Heart right ventricle (tissue), 16 donors: ENCODE results near the gene AIPL1. TPM values are rescaled to one million over a fixed set of nuclear protein-coding genes. Genes with fewer than 3 reads are reported as not detected.
"Not testable (repeated sequence)": the region's sequence is repeated elsewhere in the genome, so short reads cannot be mapped to it uniquely, and the experiment has no call there.

ENCODE experiments used
- ATAC-seq, 8 donors: fragments of 200-7000 bp; cut with Tn5 transposase; one replicate each; pipeline ENCODE4 v1.9.1; 2020; ENCODE audit warnings: mild to moderate bottlenecking in 8 of 8, moderate library complexity in 8 of 8, moderate number of reproducible peaks in 1 of 8
- DNase-seq, 2 donors: peaks; one replicate each; pipeline ENCODE4 v3.0.0-alpha.2; 2020
- H3K27ac ChIP-seq, 10 donors: fragments of 200-600 bp; sonication (generic) in 2 of 10; one replicate each; pipeline versions ENCODE4 v1.5.0 to v1.8.0; 2020 to 2022; ENCODE audit warnings: mild to moderate bottlenecking in 3 of 10
- H3K27me3 ChIP-seq, 7 donors: fragments of 200-600 bp; one replicate each; pipeline ENCODE4 v1.8.0; 2021 to 2022; ENCODE audit warnings: mild to moderate bottlenecking in 2 of 7
- H3K36me3 ChIP-seq, 9 donors: fragments of 200-600 bp; sonication (generic) in 1 of 9; one replicate each; pipeline versions ENCODE4 v1.5.0 to v1.8.0; 2020 to 2022; ENCODE audit warnings: mild to moderate bottlenecking in 2 of 9
- H3K4me1 ChIP-seq, 9 donors: fragments of 200-600 bp; sonication (generic) in 1 of 9; one replicate each; pipeline versions ENCODE4 v1.5.0 to v1.8.0; 2020 to 2022; ENCODE audit warnings: mild to moderate bottlenecking in 4 of 9
- H3K4me3 ChIP-seq, 10 donors: fragments of 200-600 bp; sonication (generic) in 2 of 10; one replicate each; pipeline versions ENCODE4 v1.5.0 to v1.8.0; 2020 to 2022; ENCODE audit warnings: mild to moderate bottlenecking in 7 of 10, moderate library complexity in 2 of 10
- H3K9me3 ChIP-seq, 11 donors: fragments of 200-600 bp in 10 of 11; sonication (generic) in 2 of 11; one replicate each; pipeline versions ENCODE4 v1.5.0 to v1.8.0; 2013 to 2022; ENCODE audit warnings: mild to moderate bottlenecking in 2 of 11, control low read depth in 1 of 11, moderate library complexity in 1 of 11
- CTCF ChIP-seq, 9 donors: fragments of 200-600 bp; sonication (generic) in 2 of 9; IDR thresholded peaks; one replicate each; pipeline versions ENCODE4 v1.5.0 to v1.8.0; 2021 to 2022; ENCODE audit warnings: antibody characterized with exemption in 9 of 9, mild to moderate bottlenecking in 5 of 9, moderate library complexity in 1 of 9
- WGBS, 2 donors: extraction: QIAGEN DNeasy Blood & Tissue Kit; methylation state at CpG; one replicate each; pipeline ENCODE4 v1.1.7; 2013; ENCODE audit warnings: inconsistent platforms in 1 of 2; 5-methylcytosine and 5-hydroxymethylcytosine counted together
- intact Hi-C, 10 donors: fragments of 100-400 bp; cut with DNase I; formaldehyde crosslinking; loops; one replicate each; pipeline versions ENCODE4 v1.11.1 to v1.14.2; 2022
- long read RNA-seq, 3 donors: library from polyadenylated mRNA; unstranded; transcript quantifications; one replicate each; pipeline ENCODE4 v2.0.0, GENCODE V29; 2020 to 2021
- polyA plus RNA-seq, 2 donors: library from polyadenylated mRNA; stranded (reverse); fragments of 200-250 nt; gene quantifications; one replicate each; pipeline ENCODE4 v1.2.3, GENCODE V29; 2013
- total RNA-seq, 10 donors: library from RNA; stranded (reverse); fragmentation: NEBNext Ultra II Directional in 3 of 10; extraction: Animal tissue kit (Norgen Biotek cat#: 25700) in 3 of 10; gene quantifications; one replicate each; pipeline versions ENCODE4 v1.2.1 to v1.2.4, GENCODE V29; 2021 to 2023
- donor health status: Arrhythmogenic right ventricular cardiomyopathy.
- donor health status: ischemic (EF 13 %, LVEDD 7.1; RV severe dilation, severe dysfunction).
- donor health status: healthy with polysubstance abuse.
- donor health status: DM: no; HTN: yes; CAD: no.
- donor health status: DM: no; HTN: no; CAD: no.
- donor health status: ischemic (EF 25% LVEDD 6.9; RV normal size, moderate dysfunction).
- donor health status: ischemic (EF 25% LVEDD 5.7; RV mildly dilated, moderate dysfunction).
- donor health status: healthy.
- donor health status: DM: yes; HTN: yes; CAD: no.
- donor health status: Ischemic cardiomyopathy.
- donor health status: ischemic (EF 35%, LVEDD 5.7; RV mildly dilated, moderate dysfunction).
- donor health status: nonischemic (EF 11% LVEDD 7.7; RV severe dilation, severe dysfunction).
- donor health status: DM: yes; HTN: yes; CAD: no.
- donor health status: PGD.
- donor health status: ischemic (EF 29% LVEDD 5.4; RV normal size, mild dysfunction).
- donor health status: nonischemic (EF 23%, LVEDD 6.1; RV moderate dilation, normal function).

Gene AIPL1
- not detected for total RNA-seq
- polyA plus RNA-seq, result under 1 TPM in 1 of 2 donors, not detected in 1; 0.01 TPM
- long read RNA-seq, donor 1, result 0 reads
- long read RNA-seq, donor 2, result 0 reads
- long read RNA-seq, donor 3, result 0 reads

GRCh38 chr17:6435051-6435450 is at the start of gene AIPL1:
Gene AIPL1, minus strand, starts transcription at chr17:6435121. Its CDS starts 17 bp downstream, at chr17:6435104.
- intact Hi-C loops, result loop anchor here in 3 of 10 donors (5.0 to 10.0 kb wide), 2 partner anchors 848 to 1190 kb away; no protein-coding TSS in a partner anchor
- H3K27ac ChIP-seq, result no peak within 1 kb of the TSS
- ATAC-seq (no peak), DNase-seq (no peak)
- WGBS, 2 donors, result 65 to 71% methylated on average over 16 of the region's 16 CpGs
- no peaks in the 10 kb centered on the region for H3K4me1 ChIP-seq
- no peak for TF ChIP-seq CTCF (IDR thresholded peaks at IDR 0.05)
- H3K27me3 ChIP-seq, result peaks cover 0 to 55% (median 34%) of the 10 kb centered on the region in 7 donors
- H3K9me3 ChIP-seq, result peaks cover 0 to 11% (median 0%) of the 10 kb centered on the region in 11 donors
- no peaks in the 10 kb centered on the region for H3K36me3 ChIP-seq
- H3K4me3 ChIP-seq, result no peak within 1 kb of the TSS

GRCh38 chr17:6483507-6483906 is 48.6 kb upstream of the AIPL1 start:
- H3K27ac ChIP-seq, result no peak overlapping the region
- H3K36me3 ChIP-seq, result no peaks in the 10 kb centered on the region
- no peak for TF ChIP-seq CTCF (IDR thresholded peaks at IDR 0.05)
- ATAC-seq, result no peak
- H3K4me3 ChIP-seq, result no peak overlapping the region
- H3K4me1 ChIP-seq, result peaks cover 0 to 9% (median 0%) of the 10 kb centered on the region in 9 donors
- no peak for DNase-seq
- H3K9me3 ChIP-seq, result no peaks in the 10 kb centered on the region
- 86% methylated on average over 16 of the region's 16 CpGs for WGBS, 2 donors
- intact Hi-C loops, result no loop called here
- peaks cover 0 to 31% (median 8%) of the 10 kb centered on the region in 7 donors for H3K27me3 ChIP-seq

GRCh38 chr17:6482796-6483195 is 47.9 kb upstream of the AIPL1 start:
- H3K4me1 ChIP-seq, H3K27ac ChIP-seq, H3K36me3 ChIP-seq, DNase-seq, ATAC-seq, H3K9me3 ChIP-seq, H3K4me3 ChIP-seq, intact Hi-C loops: not testable (repeated sequence)
- 68 to 75% methylated on average over 10 of the region's 10 CpGs for WGBS, 2 donors
- peaks cover 0 to 24% (median 8%) of the 10 kb centered on the region in 7 donors for H3K27me3 ChIP-seq

GRCh38 chr17:6482105-6482455 is 47.2 kb upstream of the AIPL1 start:
- intact Hi-C loops, result no loop called here
- Histone ChIP-seq H3K9me3 (no peaks in the 10 kb centered on the region), H3K36me3 (no peaks in the 10 kb centered on the region), H3K27me3 (peaks cover 0 to 21% (median 8%) of the 10 kb centered on the region in 7 donors), H3K27ac (no peak overlapping the region), H3K4me3 (no peak overlapping the region), H3K4me1 (peaks cover 0 to under 1% (median 0%) of the 10 kb centered on the region in 9 donors)
- no peak for DNase-seq
- TF ChIP-seq CTCF (IDR thresholded peaks at IDR 0.05), result no peak
- 76 to 81% methylated on average over 6 of the region's 6 CpGs for WGBS, 2 donors
- ATAC-seq, result no peak

- intact Hi-C loops, result no loop called here
- DNase-seq (no peak), ATAC-seq (no peak)
- Histone ChIP-seq H3K27ac (no peak overlapping the region), H3K4me1 (no peaks in the 10 kb centered on the region), H3K4me3 (no peak overlapping the region), H3K9me3 (no peaks in the 10 kb centered on the region), H3K27me3 (peaks cover 0 to 21% (median 8%) of the 10 kb centered on the region in 7 donors), H3K36me3 (no peaks in the 10 kb centered on the region)
- TF ChIP-seq CTCF (IDR thresholded peaks at IDR 0.05), result no peak
- 23 to 26% methylated on average over 9 of the region's 9 CpGs for whole genome bisulfite sequencing, 2 donors
Observed at GRCh38 chr17:6480303-6480675, 45.4 kb upstream of the AIPL1 start.
